Measurements from ENCODE around the gene AFF3. TPM values are rescaled to one million over a fixed set of nuclear protein-coding genes. Genes with fewer than 3 reads are reported as not detected.

AFF3 gene
- total RNA-seq, 1 donor from 2014 or later: 12.2 TPM

GRCh38 chr2:99624677-99625076, 517.7 kb downstream of the AFF3 start:
- Mint-ChIP-seq H3K4me3 (ENCODE audit: unreplicated experiment) (no peak overlapping the region), H3K4me1 (ENCODE audit: unreplicated experiment) (no peaks in the 10 kb centered on the region), H3K9me3 (ENCODE audit: unreplicated experiment) (no peaks in the 10 kb centered on the region), H3K27ac (ENCODE audit: unreplicated experiment) (no peak overlapping the region), H3K27me3 (ENCODE audit: unreplicated experiment) (peaks cover 2% of the 10 kb centered on the region), H3K36me3 (ENCODE audit: low read depth, unreplicated experiment) (no peaks in the 10 kb centered on the region)
- no peak for TF ChIP-seq CTCF (IDR thresholded peaks at IDR 0.05; ENCODE audit: unreplicated experiment)
- DNase-seq (ENCODE audit: low spot score): no peak

GRCh38 chr2:99623613-99624012, 518.8 kb downstream of the AFF3 start:
- Mint-ChIP-seq H3K4me3 (ENCODE audit: unreplicated experiment) (no peak overlapping the region), H3K27me3 (ENCODE audit: unreplicated experiment) (peaks cover 2% of the 10 kb centered on the region), H3K36me3 (ENCODE audit: low read depth, unreplicated experiment) (no peaks in the 10 kb centered on the region), H3K4me1 (ENCODE audit: unreplicated experiment) (no peaks in the 10 kb centered on the region), H3K27ac (ENCODE audit: unreplicated experiment) (no peak overlapping the region), H3K9me3 (ENCODE audit: unreplicated experiment) (no peaks in the 10 kb centered on the region)
- no peak for DNase-seq (ENCODE audit: low spot score)
- no peak for TF ChIP-seq CTCF (IDR thresholded peaks at IDR 0.05; ENCODE audit: unreplicated experiment)

GRCh38 chr2:99623035-99623434, 519.4 kb downstream of the AFF3 start:
- Mint-ChIP-seq H3K4me3 (ENCODE audit: unreplicated experiment) (no peak overlapping the region), H3K27me3 (ENCODE audit: unreplicated experiment) (peaks cover 2% of the 10 kb centered on the region), H3K27ac (ENCODE audit: unreplicated experiment) (no peak overlapping the region), H3K36me3 (ENCODE audit: low read depth, unreplicated experiment) (no peaks in the 10 kb centered on the region), H3K9me3 (ENCODE audit: unreplicated experiment) (no peaks in the 10 kb centered on the region), H3K4me1 (ENCODE audit: unreplicated experiment) (no peaks in the 10 kb centered on the region)
- DNase-seq (ENCODE audit: low spot score): no peak
- TF ChIP-seq CTCF (IDR thresholded peaks at IDR 0.05; ENCODE audit: unreplicated experiment): no peak

GRCh38 chr2:99622534-99622933, 519.9 kb downstream of the AFF3 start:
- H3K9me3 Mint-ChIP-seq (ENCODE audit: unreplicated experiment): no peaks in the 10 kb centered on the region
- H3K27ac Mint-ChIP-seq (ENCODE audit: unreplicated experiment): peak overlapping the region; percentile 9
- H3K27me3 Mint-ChIP-seq (ENCODE audit: unreplicated experiment): peaks cover 2% of the 10 kb centered on the region
- no peak for DNase-seq (ENCODE audit: low spot score)
- no peak for TF ChIP-seq CTCF (IDR thresholded peaks at IDR 0.05; ENCODE audit: unreplicated experiment)
- H3K4me3 Mint-ChIP-seq (ENCODE audit: unreplicated experiment): no peak overlapping the region
- H3K4me1 Mint-ChIP-seq (ENCODE audit: unreplicated experiment): no peaks in the 10 kb centered on the region
- H3K36me3 Mint-ChIP-seq (ENCODE audit: low read depth, unreplicated experiment): no peaks in the 10 kb centered on the region

GRCh38 chr2:99621774-99622173, 520.6 kb downstream of the AFF3 start:
- Mint-ChIP-seq H3K9me3 (ENCODE audit: unreplicated experiment) (no peaks in the 10 kb centered on the region), H3K27ac (ENCODE audit: unreplicated experiment) (no peak overlapping the region), H3K36me3 (ENCODE audit: low read depth, unreplicated experiment) (no peaks in the 10 kb centered on the region)

More at GRCh38 chr2:99621774-99622173, 520.6 kb downstream of the AFF3 start:
- Mint-ChIP-seq H3K4me1 (ENCODE audit: unreplicated experiment) (no peaks in the 10 kb centered on the region), H3K4me3 (ENCODE audit: unreplicated experiment) (no peak overlapping the region), H3K27me3 (ENCODE audit: unreplicated experiment) (peaks cover 2% of the 10 kb centered on the region)
- no peak for DNase-seq (ENCODE audit: low spot score)
- no peak for TF ChIP-seq CTCF (IDR thresholded peaks at IDR 0.05; ENCODE audit: unreplicated experiment)
